Thyroid gland (tissue), 4 donors: ENCODE results near the gene PRIMPOL.
A peak's percentile ranks its signal among the peaks of the same experiment; 100 is the strongest.

Source experiments
- POLR2A ChIP-seq, 2 donors: fragments of 450-650 bp; IDR thresholded peaks; one replicate each; pipeline ENCODE4 v1.6.1; 2017; ENCODE audit warnings: antibody characterized with exemption in 2 of 2, mild to moderate bottlenecking in 2 of 2, moderate library complexity in 1 of 2
- TF ChIP-seq, protein P1 (sequence below), 6 experiments: fragments of 200-600 bp in 3 of 6; fragments of 450-650 bp in 3 of 6; sonication (generic) in 3 of 6; IDR thresholded peaks; one replicate each; pipeline ENCODE4 v1.5.1; 2016 to 2019; ENCODE audit warnings: antibody characterized with exemption in 6 of 6, mild to moderate bottlenecking in 2 of 6, inconsistent platforms in 1 of 6, moderate library complexity in 1 of 6

DNA sequence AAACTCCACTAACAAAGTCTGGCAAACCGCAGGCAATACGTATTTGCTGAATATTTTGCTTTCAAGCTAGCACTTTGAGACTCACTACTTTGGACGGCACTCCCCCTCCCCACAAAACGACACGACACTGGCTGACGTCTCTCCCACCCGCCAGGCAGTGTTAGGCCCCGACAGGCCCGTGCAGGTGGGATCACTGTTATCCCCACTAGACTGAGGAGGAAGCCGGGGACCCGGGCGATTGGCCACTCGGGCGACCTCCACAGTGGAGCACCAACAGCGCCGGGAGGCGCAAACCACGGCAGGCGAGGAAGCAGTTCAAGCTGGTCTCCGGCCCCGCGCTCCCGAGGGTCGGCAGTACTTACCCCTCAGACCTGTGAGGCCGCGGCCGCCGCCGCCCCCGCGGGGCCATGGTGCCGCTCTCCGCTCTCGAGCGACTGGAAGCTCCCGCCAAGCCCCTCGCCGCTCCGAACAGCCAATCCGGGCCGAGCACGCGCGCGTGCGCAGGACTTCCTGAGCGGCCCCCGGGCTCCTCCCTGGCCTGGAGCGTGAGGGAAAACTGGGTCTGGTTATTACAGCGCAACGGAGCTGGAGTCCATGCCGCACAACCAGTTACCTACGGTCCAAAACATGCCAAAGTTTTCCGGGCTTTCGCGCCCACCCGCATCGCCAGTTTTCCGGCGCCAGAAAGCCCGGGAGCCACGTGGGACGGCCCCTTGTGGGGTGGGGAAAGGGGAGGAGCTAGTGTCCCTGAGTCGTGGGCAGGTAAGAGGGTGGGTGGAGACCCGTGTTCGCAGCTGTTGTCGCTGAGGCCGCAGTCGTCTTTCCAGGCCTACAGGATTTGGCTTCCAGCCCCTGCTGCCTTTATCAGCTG lies 84.4 kb downstream of the PRIMPOL start, which contains the start of gene CENPU:
- TF ChIP-seq, protein P1, sequence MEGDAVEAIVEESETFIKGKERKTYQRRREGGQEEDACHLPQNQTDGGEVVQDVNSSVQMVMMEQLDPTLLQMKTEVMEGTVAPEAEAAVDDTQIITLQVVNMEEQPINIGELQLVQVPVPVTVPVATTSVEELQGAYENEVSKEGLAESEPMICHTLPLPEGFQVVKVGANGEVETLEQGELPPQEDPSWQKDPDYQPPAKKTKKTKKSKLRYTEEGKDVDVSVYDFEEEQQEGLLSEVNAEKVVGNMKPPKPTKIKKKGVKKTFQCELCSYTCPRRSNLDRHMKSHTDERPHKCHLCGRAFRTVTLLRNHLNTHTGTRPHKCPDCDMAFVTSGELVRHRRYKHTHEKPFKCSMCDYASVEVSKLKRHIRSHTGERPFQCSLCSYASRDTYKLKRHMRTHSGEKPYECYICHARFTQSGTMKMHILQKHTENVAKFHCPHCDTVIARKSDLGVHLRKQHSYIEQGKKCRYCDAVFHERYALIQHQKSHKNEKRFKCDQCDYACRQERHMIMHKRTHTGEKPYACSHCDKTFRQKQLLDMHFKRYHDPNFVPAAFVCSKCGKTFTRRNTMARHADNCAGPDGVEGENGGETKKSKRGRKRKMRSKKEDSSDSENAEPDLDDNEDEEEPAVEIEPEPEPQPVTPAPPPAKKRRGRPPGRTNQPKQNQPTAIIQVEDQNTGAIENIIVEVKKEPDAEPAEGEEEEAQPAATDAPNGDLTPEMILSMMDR (IDR thresholded peaks at IDR 0.05), result peak in 1 of 6 experiments; percentile 50
- TF ChIP-seq POLR2A (IDR thresholded peaks at IDR 0.05), result peak in 1 of 2 donors; percentile 57
